Loucy (cell line): ENCODE data around the gene LAMA4.

Source experiments
- H2AFZ ChIP-seq: fragments of 200-600 bp; sonication (generic); 2 replicates; pipeline ENCODE4 v1.6.0; 2016; ENCODE audit warnings: antibody characterized with exemption, mild to moderate bottlenecking, low read length, moderate library complexity
- H3F3A ChIP-seq: fragments of 200-600 bp; 2 replicates; pipeline ENCODE4 v1.6.0; 2016; ENCODE audit warnings: antibody characterized with exemption, low read depth, mild to moderate bottlenecking
- H3K27me3 ChIP-seq: fragments of 200-600 bp; sonication (generic); 2 replicates; pipeline ENCODE4 v1.6.1; 2014; ENCODE audit warnings: low read length, mild to moderate bottlenecking; ENCODE audit not compliant: insufficient read depth, poor library complexity, severe bottlenecking
- H3K36me3 ChIP-seq: fragments of 200-600 bp; sonication (generic); 2 replicates; pipeline ENCODE4 v1.6.1; 2016; ENCODE audit warnings: low read length; ENCODE audit not compliant: insufficient read depth
- H3K4me1 ChIP-seq: fragments of 200-600 bp; sonication (generic); 2 replicates; pipeline ENCODE4 v1.5.1; 2014; ENCODE audit warnings: low read length, mild to moderate bottlenecking; ENCODE audit not compliant: insufficient read depth, poor library complexity, severe bottlenecking
- H3K4me2 ChIP-seq: fragments of 200-600 bp; sonication (generic); 2 replicates; pipeline ENCODE4 v1.6.0; 2014; ENCODE audit warnings: antibody characterized with exemption, low read length, low read depth, mild to moderate bottlenecking; ENCODE audit not compliant: poor library complexity, severe bottlenecking
- H3K4me3 ChIP-seq: fragments of 200-600 bp; sonication (generic); 2 replicates; pipeline ENCODE4 v1.5.1; 2014; ENCODE audit warnings: low read length, mild to moderate bottlenecking, mixed read lengths; ENCODE audit not compliant: poor library complexity, severe bottlenecking
- H3K79me2 ChIP-seq: fragments of 200-600 bp; sonication (generic); 2 replicates; pipeline ENCODE4 v1.6.1; 2014; ENCODE audit warnings: low read length; ENCODE audit not compliant: insufficient read depth
- H3K9ac ChIP-seq: fragments of 200-600 bp; sonication (generic); 2 replicates; pipeline ENCODE4 v1.6.0; 2014; ENCODE audit warnings: mild to moderate bottlenecking, low read depth, low read length, moderate library complexity; ENCODE audit not compliant: poor library complexity, severe bottlenecking
- H3K9me2 ChIP-seq: fragments of 200-600 bp; sonication (generic); replicated peaks from 2 replicates; pipeline ENCODE4 v1.6.1; 2016; ENCODE audit warnings: low read depth, low read length, mixed read lengths
- H3K9me3 ChIP-seq: fragments of 200-600 bp; sonication (generic); 2 replicates; pipeline ENCODE4 v1.6.1; 2014; ENCODE audit warnings: mild to moderate bottlenecking, antibody characterized with exemption, low read length, low read depth; ENCODE audit not compliant: insufficient read depth
- H4K20me1 ChIP-seq: fragments of 200-600 bp; sonication (generic); 2 replicates; pipeline ENCODE4 v1.6.0; 2014; ENCODE audit warnings: antibody characterized with exemption, low read length, mild to moderate bottlenecking; ENCODE audit not compliant: insufficient read depth, poor library complexity, severe bottlenecking
- EZH2phosphoT487 ChIP-seq: fragments of 200-600 bp; IDR thresholded peaks from 2 replicates; pipeline ENCODE4 v1.6.1; 2018; ENCODE audit warnings: antibody characterized with exemption, mild to moderate bottlenecking, moderate library complexity, borderline replicate concordance
- TF ChIP-seq, protein P1 (sequence below): fragments of 200-600 bp; sonication (generic); conservative IDR thresholded peaks from 2 replicates; pipeline ENCODE4 v1.5.1; 2014; ENCODE audit warnings: mild to moderate bottlenecking, antibody characterized with exemption, low read length

LAMA4 gene

DNA sequence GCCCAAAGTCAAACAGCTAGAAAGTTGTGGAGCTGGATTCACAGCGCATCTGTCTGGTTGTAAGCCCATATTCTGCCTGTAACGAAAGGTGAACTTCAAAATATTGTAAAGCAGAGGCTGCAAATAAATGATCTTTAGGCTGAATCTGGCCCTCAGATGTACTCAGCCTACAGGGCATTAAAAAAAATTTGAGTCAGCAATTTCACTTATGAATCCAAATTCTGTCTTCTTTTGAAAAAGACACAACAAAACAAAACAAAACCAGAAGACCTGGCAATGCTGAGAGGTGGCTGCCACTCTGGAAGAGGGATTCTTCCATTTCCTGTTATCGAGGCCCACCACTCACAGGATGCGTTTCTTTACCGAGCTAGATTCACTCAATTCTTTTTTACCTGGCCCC is 7.1 kb downstream of the LAMA4 start:
- TF ChIP-seq, protein P1, sequence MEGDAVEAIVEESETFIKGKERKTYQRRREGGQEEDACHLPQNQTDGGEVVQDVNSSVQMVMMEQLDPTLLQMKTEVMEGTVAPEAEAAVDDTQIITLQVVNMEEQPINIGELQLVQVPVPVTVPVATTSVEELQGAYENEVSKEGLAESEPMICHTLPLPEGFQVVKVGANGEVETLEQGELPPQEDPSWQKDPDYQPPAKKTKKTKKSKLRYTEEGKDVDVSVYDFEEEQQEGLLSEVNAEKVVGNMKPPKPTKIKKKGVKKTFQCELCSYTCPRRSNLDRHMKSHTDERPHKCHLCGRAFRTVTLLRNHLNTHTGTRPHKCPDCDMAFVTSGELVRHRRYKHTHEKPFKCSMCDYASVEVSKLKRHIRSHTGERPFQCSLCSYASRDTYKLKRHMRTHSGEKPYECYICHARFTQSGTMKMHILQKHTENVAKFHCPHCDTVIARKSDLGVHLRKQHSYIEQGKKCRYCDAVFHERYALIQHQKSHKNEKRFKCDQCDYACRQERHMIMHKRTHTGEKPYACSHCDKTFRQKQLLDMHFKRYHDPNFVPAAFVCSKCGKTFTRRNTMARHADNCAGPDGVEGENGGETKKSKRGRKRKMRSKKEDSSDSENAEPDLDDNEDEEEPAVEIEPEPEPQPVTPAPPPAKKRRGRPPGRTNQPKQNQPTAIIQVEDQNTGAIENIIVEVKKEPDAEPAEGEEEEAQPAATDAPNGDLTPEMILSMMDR: no peak
- no peak for TF ChIP-seq EZH2phosphoT487
- Histone ChIP-seq H3K4me1 (peaks cover 9% of the 10 kb centered on the region), H3K9me2 (no peaks in the 10 kb centered on the region), H3F3A (no peaks in the 10 kb centered on the region), H3K4me2 (no peak overlapping the region), H4K20me1 (no peaks in the 10 kb centered on the region), H3K79me2 (no peaks in the 10 kb centered on the region), H2AFZ (no peak overlapping the region), H3K36me3 (no peaks in the 10 kb centered on the region), H3K27me3 (peaks cover 10% of the 10 kb centered on the region), H3K9me3 (no peaks in the 10 kb centered on the region), H3K4me3 (no peak overlapping the region), H3K9ac (no peak overlapping the region)

DNA sequence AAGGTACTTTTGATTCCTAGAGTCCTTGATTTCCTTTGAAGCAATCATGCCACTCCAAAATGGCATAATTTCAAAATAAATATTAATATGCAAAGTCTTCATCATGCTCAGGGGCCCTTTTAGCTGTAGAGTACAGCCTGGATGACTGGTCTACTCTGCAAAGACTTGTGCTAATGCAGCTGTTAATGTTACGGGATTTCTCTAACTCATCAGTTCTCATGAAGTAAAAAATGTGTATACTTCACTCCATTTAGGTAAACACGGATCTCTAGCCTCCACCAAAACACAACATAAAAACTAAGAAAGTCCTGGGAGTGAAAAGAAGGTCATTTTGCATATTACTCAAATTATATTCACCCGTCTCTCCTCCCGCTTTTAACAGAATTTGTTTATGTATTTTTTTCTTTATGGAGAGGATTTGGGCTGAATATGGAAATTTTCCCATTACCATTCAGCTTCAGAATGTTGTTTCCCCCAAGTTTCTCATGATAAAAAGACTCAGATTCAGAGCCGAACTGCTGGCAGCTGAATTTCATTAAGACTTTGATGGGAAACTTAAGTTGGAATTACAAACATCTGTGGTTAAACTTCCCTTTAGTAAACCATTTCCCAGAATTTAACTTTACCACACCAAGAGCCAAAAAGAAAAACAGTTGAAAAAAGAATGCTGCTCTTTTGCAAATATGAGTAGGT is 8.7 kb downstream of the LAMA4 start:
- H3K79me2 ChIP-seq: no peaks in the 10 kb centered on the region
- no peak overlapping the region for H3K4me3 ChIP-seq
- no peaks in the 10 kb centered on the region for H3K9me3 ChIP-seq
- no peaks in the 10 kb centered on the region for H4K20me1 ChIP-seq
- no peaks in the 10 kb centered on the region for H3K36me3 ChIP-seq
- no peak overlapping the region for H3K4me2 ChIP-seq
- no peak for TF ChIP-seq EZH2phosphoT487
- TF ChIP-seq, protein P1: no peak
- peaks cover 6% of the 10 kb centered on the region for H3K27me3 ChIP-seq
- no peaks in the 10 kb centered on the region for H3F3A ChIP-seq
- H3K9ac ChIP-seq: no peak overlapping the region
- no peak overlapping the region for H2AFZ ChIP-seq
- H3K9me2 ChIP-seq: no peaks in the 10 kb centered on the region
- peaks cover 20% of the 10 kb centered on the region for H3K4me1 ChIP-seq

DNA sequence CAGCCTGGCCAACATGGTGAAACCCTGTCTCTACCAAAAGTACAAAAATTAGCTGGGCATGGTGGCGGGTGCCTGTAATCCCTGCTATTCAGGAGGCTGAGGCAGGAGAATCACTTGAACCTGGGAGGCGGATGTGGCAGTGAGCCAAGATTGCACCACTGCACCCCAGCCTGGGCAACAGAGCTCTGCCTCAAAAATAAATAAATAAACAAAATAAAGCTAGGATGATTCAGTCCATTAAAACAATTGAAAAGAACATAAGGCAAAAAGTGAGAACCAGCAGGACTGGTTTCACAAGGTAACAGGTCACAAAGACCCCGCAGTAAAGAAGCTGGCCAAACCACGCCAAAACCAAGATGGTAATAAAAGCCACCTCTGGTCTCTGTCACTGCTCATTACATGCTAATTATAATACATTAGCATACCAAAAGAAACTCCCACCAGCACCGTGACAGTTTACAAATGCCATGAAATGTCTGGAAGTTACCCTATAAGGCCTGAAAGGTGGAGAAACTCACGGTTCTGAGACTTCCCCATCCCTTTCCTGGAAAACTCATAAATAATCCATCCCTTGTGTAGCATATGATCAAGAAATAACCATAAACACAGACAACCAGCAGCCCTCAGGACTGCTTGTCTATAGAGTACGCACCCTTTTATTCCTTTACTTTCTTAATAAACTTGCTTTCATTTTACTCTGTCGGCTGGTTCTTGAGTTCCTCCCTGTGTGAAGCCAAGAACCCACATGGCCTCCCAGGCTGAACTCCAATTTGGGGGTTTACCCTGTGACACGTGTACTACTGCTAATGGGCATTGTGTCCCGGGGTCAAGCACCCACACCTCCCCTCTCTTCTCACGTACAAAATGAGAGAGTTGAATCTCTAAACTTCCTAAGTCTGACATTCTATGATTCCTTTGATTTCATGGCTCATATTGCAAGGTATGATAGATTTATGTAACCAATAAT is 10.2 kb downstream of the LAMA4 start:
- H3F3A ChIP-seq: no peaks in the 10 kb centered on the region
- no peaks in the 10 kb centered on the region for H4K20me1 ChIP-seq
- no peak for TF ChIP-seq EZH2phosphoT487
- TF ChIP-seq, protein P1: no peak
- no peak overlapping the region for H3K4me2 ChIP-seq
- no peaks in the 10 kb centered on the region for H3K27me3 ChIP-seq
- H3K79me2 ChIP-seq: no peaks in the 10 kb centered on the region
- no peak overlapping the region for H3K4me3 ChIP-seq
- H3K4me1 ChIP-seq: peaks cover 20% of the 10 kb centered on the region
- no peaks in the 10 kb centered on the region for H3K36me3 ChIP-seq
- H3K9me2 ChIP-seq: no peaks in the 10 kb centered on the region
- H3K9ac ChIP-seq: no peak overlapping the region
- H3K9me3 ChIP-seq: no peaks in the 10 kb centered on the region
- H2AFZ ChIP-seq: no peak overlapping the region
